GM20431 (cell line): Measurements from ENCODE around the gene USH1C.

Source experiments
- in situ Hi-C: fragments of 300-500 bp; cut with MseI, MboI; formaldehyde crosslinking; loops from one replicate; pipeline ENCODE4 v1.15.0; 2020; ENCODE audit warnings: low sequenced_read_pairs; ENCODE audit not compliant: unreplicated experiment

USH1C gene

DNA sequence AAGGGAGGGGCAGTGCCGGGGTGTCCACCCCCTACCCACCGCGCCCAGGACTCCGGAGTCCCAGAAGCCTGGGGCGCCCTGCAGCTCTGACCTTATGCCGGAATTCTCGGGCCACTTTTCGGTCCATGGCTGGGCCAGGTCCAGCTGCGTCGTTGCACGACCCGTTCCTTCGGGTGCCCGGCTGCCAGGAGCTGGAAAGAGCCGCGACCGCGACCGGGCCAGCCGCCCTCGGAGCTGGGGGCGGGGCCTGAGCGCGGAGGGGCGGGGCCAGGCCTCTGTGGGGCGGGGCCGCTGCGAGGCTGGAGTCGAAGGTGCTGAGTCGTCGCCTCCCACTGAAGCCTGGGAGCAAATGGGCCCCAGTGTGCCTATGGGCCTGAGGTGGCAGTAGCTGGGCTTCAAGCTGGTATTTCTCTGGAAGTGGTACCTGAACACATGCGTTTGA is at the start of gene USH1C:
USH1C (minus strand) TSS at position 236 of the 442 bp plus-strand sequence; CDS start at position 127, 109 bp downstream.
- in situ Hi-C loops, result no loop called here

DNA sequence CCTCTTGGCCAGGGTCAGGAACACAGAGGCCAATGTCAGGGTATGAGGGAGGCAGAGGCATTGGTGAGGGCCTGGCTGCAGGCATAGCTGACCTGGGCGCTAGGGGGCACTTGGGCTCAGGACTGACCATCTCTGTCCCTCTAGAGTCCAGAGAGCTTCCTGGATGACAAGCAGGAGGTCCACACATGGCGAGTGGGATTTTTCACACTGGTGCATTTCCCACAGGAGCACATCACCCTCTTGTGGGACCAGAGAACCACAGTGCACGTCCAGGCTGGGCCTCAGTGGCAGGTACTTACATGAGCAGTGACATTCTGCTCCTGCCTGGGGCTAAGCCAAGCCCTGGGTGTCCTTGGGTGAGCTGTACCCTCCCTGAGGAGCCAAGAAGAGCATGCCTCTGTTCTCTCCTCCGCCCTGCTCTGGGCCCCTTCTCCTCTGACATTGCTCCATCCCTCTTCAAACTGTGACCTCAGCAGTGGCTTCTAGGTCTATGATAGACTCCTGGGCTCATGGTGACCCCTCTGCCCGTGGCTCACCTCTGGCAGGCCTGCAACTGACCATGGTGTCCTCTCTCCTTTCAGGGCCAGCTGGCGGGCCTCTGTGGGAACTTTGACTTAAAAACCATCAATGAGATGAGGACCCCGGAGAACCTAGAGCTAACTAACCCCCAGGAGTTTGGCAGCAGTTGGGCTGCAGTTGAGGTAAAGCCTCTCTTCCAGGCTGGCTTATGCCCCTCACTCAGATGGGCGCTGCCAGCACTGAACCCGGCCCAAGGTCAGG is 49.4 kb upstream of the USH1C start:
- in situ Hi-C loops, result no loop called here

DNA sequence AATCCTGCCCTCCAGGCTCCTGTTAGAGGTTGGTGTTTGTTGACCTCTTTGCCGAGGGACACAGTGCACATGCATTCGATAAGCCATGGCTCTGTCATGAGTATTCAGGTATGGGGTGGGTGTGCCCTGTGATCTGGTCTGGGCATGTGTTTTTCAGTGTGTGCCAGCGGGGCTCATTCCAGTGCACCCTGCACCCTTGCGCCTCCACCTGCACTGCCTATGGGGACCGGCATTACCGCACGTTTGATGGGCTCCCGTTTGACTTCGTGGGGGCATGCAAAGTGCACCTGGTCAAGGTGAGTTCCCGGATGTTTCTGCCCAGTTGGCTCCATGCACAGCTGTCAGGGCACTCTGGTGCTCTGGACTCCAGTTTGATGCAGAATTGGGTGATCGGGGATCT is 47.1 kb upstream of the USH1C start:
- in situ Hi-C loops, result no loop called here

DNA sequence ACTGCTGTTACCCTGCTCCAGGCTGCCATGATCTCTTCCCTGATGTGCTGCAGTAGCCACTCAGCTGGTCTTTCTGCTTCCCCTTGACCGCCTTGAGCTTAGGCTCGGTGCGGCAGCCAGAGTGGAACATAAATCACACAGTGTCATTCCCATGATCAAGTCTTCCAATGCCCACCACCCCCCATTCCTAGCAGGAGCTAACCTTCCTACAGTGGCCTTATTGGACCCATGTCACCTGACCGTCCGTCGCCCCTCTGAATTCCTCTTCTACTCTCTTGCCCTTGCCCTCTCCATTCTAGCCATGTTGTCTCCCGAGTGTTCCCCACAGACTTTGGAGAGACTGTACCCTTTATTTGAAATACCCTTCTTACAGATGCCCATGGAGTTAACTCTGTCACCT is 46.2 kb upstream of the USH1C start:
- in situ Hi-C loops, result no loop called here

DNA sequence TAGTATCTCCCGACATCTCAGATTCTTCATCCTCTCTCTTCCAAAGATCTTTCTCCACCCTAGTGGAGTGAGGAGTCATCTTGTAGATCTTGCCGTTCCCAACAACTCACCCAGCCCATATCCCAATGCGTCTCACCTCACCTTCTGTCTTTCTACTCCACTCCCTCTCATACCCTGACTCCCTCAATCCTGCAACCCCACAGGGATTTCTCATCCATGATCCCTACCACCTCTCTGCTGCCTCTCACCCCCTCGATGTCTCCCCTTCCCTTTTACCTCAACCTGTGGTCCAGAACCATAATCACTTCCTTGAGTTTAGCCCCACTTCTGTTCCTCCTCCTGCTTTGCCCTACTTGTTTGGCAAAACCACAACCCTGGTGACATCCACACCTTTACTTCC is 44.5 kb upstream of the USH1C start:
- in situ Hi-C loops, result no loop called here

DNA sequence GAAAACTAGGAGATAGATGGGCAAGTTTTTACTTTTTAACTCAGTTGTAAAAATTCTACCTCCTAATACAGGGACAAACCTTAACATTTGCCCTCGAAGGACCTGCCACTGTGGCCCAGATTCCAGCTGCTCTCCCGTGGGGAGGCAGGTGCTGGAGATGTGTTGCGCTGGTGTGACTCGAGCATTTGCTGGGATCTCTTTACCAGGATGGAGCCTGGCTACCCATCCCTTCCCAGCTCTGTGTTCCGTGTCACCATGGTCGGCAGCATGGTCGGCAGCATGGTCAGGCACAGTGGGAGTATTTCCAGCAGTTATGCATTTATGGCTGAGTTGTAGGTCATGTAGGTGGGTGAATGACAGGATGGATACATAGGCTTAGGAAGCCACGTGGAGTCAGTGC is 44.0 kb upstream of the USH1C start:
- in situ Hi-C loops, result no loop called here

DNA sequence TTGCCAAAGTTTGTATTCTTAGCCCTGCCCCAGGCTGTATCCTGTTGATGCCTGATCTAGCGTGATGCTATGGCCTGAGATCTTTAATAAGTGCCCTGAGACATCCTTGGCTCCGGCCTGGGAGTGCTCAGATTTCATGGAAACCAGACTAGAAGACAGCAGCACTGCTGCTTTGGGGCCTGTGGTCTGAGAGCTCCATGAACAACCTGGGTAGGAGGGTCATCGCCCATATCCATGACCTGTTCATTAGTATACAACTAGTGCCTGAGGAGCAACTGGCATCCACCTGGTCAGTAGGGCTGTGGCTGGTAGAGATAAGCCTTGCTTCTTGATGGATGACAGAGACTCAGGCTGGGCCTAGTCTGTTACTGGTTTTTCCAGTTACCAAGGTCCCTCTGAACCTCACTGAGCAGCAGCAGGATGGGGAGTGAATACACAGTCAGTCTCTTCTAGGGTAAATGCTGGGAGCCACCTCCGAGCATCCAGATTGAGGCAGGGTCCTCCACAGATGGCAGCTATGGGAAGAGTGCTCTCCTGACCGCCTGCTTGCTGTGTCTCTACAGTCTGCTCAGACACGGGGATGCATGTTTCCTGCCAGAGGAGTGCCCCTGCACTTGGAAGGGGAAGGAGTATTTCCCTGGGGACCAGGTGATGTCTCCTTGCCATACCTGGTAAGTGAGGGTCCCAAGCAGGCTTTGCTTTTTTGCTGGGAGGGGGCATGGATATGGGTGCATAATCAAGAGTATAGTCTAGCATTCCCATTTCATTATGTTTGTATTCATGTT is 41.9 kb upstream of the USH1C start:
- in situ Hi-C loops, result no loop called here

DNA sequence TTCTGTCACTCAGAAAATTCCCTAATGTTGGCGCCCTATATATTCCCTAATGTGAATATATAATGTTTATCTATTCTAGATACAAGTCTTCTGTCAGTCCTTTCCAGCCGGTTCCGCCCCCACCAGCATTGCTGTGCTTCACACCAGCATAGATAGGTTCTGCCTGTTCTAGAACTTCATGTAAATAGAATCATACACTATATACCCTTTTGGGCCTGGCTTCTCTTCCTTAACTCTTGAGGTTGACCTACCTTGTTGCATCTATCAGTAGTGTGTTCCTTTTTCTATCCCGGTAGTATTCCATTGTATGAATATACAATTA is 37.5 kb upstream of the USH1C start:
- in situ Hi-C loops, result no loop called here

DNA sequence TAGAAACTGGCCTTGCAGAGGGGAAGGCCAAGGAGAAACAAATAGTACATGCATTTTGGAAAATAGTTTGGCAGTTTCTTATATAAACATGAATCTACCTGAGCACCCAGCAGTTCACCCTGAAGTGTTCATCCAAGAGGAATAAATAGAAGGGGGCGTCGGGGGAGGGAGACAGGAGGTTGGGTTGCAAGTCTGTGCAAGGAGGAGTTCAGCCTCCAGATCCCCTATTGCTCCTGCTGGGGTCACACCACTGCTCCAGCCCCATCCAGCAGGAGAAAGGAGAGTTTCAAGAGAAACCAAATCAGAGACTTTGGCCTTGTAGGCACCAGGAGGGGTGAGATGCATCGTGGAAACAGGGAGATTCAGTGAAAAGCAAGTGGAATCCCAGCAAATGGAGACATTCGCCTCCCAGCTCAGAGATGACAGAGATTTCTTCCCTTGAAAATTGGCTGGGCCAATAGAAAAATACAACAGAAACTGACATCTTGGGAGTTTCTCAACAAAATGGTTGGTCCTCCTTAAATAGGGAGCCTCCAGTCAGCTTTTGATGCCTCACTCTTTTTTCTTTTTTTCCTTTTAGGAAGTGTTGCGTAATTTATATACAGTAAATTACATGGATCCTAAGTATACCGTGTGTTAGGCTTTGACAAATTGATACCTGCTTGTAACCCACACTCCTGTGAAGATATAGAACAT is 37.0 kb upstream of the USH1C start:
- in situ Hi-C loops, result no loop called here

DNA sequence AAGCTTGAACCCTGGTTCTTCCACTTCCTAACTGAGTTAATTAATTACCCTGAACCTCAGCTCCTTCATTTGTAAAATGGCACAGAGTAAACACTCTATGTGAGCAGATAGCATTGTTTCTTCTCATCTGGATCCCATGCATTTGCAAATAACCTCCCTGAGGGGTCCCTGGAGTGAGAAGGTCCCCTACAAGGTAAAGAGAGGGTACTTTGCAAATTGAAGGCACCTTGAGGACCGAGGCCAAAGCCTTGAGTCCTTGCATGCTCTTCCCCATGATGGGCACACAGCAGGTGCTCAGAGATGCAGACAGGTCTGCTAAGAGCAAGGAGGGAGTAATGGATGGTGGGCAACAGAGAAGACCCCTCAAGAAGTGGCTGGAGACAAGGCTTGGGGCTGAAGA is 36.1 kb upstream of the USH1C start:
- in situ Hi-C loops, result no loop called here

DNA sequence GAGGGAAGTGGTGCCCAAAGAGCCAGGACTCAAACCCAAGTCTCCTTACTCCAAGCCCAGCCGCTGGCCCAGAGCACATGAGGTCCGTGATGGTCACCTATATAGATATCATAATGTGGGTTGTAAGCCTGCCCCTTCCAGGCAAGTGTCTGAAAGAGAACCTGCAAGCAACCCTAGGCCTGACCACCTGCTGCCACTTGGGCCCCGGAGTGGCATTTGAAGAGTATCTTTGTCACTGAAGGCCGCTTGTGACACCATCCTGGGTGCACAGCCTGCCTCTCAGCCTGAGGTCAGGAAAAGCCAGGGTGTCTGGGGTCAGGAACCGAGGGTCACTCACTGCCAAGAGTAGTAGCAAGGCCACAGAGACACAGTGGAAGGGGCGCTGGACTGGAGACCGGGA is 35.2 kb upstream of the USH1C start:
- in situ Hi-C loops, result no loop called here

DNA sequence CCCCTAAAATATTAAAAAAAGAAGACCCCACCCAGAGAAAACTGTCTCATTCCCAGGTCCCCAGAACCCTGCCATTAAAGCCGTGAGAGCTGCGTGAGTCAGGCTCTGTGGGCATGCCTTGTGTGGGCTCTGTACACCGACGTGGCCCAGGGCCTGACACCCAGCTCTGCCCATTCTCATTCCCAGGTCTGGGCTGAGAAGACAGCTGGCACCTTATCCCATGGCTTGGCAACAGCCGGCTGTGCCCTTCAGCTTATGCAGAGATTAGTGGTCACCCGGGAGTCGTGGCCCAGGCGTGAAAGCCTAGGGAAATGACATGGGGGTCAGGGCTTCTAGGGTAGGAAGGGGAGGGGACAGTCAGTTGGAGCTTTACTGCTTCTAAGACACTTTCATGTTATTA is 34.7 kb upstream of the USH1C start:
- in situ Hi-C loops, result no loop called here

DNA sequence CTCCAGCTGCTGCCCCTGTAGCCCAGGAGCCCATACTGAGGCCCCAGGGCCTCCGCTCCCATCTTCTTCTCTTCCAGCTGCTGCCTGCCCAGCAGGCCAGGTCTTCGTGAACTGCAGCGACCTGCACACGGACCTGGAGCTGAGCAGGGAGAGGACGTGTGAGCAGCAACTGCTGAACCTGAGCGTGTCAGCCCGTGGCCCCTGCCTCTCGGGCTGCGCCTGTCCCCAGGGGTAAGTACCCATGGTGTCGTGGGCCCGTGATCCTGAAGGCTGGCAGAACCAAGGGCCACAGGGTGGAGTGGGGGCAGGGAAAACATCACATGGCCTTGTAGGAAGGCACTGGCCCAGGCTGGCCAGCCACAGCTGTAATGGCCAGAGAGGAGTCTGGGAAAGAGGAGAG is 34.1 kb upstream of the USH1C start:
- in situ Hi-C loops, result no loop called here

DNA sequence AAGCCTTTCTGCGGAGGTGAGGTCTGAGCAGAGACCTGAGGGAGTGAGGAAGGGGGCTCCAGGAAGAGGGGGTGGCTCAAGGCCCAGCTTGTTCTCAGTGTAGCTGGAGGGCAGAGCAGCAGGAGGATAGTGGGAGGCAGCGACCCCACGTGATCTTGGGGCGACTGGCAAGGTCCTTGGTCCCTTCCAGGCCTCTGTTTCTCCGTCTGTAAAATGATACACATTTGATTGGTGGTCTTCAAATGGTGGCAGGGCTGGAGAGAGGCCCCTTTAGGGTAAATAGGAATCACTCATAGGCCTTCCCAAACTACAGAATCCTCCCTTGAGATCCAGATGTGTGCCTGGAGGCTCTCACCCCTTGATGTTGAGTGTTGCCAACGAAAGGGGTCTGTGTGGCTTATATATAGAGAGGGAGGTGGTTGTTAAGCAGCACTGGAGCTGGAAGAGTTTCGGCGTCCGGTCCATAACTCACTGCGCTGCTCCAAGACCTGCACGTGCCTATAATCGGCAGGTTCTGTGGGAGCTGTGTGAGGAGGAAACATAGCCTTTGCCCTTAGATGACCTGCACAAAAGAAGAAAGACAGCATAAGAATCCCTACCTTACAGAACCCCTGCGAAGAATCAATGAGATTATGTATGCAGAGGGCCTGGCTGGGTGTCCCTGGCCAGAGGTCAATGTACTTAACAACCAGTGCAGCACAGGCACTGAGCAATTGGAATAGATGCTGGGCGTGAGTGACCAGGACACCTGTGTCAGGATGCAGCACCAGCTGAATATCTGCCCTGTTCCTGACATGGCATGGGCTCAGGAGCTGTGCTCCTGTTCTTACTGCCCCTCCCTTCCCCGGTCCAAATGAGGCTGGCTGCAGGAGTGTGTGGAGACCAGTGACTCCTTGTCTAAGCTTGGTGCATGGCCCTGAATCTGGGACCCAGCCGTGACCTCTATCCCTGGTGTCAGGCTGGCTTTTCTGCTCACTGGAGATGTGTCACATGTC is 31.5 kb upstream of the USH1C start:
- in situ Hi-C loops, result no loop called here

DNA sequence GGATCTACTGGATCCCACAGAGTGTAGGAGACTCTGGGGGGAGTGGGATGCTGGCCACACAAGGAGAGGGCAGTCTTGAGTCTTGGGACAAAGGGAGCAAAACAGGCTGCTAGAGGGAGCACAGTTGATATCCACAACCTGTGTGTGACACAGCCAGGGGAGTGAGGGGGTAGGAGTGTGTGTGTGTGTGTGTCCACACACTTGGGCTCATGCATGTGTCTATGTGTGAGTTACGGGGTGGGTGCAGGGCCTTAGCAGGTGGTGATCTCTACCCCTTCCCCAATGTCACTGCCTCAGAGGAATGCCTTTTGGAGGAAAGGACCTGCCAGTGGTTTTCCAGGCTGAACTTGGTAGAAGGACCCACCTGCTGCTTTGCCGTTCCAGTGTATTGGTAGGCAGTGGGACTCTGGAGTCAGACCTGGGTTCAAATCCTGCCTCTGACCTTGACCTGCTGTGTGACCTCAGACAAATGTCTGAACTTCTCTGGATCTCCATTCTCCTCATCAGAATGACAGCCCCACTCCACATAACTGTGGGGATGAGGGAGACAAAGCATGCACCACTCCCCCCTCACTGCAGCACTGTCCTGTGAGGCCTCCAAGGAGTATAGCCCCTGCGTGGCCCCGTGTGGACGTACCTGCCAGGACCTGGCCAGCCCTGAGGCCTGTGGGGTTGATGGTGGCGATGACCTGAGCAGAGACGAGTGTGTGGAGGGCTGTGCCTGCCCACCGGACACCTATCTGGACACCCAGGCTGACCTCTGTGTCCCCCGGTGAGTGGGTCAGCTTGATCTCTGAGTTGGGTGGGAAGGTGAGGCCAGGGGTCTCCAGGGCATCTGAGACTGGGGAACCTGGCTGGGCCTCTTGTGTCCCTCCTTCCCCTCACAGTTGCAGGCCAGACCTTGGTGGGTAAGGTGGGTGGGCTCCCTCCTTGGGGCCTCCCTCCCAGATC is 30.2 kb upstream of the USH1C start:
- in situ Hi-C loops, result no loop called here

DNA sequence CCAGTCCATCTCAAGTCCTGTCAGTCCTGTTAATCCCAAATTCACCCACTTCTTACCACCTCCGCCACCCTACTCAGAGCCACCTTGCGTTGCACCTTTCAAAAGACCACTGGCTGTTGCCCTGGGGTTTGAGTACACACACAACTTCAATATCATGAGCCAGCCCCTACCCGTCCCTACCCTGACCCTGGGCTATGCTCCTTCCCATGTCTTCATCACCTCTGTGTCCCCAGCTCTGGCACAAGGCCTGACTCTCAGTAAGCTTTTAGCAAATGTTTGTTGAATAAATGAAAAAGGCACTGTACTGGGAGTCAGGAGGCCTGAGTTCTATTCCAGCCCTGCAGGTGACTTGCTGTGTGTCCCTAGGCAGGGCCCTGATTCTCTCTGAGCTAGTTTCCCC is 29.3 kb upstream of the USH1C start:
- in situ Hi-C loops, result no loop called here

DNA sequence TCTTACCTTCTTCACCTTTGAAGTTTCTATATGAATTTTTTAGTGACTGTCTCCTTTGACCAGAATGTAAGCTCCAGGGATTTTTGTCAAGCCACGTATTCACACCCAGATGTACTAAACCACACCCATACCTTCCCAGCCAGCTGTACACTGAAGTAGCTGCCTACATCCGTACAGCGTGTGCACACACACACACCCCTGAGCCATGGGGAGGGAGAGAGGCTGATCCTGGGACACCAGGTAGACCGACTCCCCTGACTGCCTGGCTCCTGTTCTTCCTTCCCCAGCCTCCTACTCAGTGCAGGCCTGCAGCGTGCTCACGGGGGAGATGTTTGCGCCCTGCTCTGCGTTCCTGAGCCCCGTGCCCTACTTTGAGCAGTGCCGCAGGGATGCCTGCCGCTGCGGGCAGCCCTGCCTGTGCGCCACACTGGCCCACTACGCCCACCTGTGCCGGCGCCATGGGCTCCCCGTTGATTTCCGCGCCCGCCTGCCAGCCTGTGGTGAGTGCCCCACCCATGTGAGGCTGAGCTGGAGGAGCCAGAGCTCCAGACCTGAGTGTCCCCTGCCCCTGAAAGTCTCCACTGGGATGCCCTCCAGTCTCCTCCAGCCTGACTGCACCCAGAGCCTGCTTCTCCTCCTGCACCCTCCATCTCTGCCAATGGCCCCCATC is 28.7 kb upstream of the USH1C start:
- in situ Hi-C loops, result no loop called here

DNA sequence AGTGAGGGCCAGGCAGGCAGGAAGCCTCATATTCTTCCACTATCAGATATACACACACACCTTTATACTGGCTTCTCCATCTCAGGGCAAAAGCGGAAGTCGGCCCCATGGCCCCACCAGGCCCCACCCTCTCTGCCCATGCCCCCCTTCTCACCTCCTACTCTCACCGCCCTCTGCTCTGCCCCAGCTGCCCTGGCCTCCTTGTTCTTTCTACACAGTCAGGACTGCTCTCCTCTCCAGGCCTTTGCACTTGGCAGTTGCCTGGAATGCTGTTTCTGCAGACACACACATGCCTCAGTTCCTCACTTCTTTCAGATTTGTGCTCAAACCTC is 28.1 kb upstream of the USH1C start:
- in situ Hi-C loops, result no loop called here
